HUES48 (cell line): ENCODE data around the gene AMZ2.
"Not testable (repeated sequence)": the region's sequence is repeated elsewhere in the genome, so short reads cannot be mapped to it uniquely, and the experiment has no call there.

Source experiments
- H3K27ac ChIP-seq: one replicate; pipeline ENCODE4 v1.7.0; 2013; ENCODE audit warnings: low read depth, low read length, inconsistent platforms
- H3K27me3 ChIP-seq: 2 replicates; pipeline ENCODE4 v1.6.1; 2013; ENCODE audit warnings: mild to moderate bottlenecking, low read length; ENCODE audit not compliant: control insufficient read depth, insufficient read depth
- H3K36me3 ChIP-seq: 2 replicates; pipeline ENCODE4 v1.6.1; 2013; ENCODE audit warnings: low read length; ENCODE audit not compliant: control insufficient read depth, insufficient read depth
- H3K4me1 ChIP-seq: 2 replicates; pipeline ENCODE4 v1.6.1; 2013; ENCODE audit warnings: mild to moderate bottlenecking, low read length; ENCODE audit not compliant: control insufficient read depth, insufficient read depth
- H3K4me3 ChIP-seq: 2 replicates; pipeline ENCODE4 v1.5.1; 2013; ENCODE audit warnings: mild to moderate bottlenecking, low read depth, low read length
- H3K9ac ChIP-seq: 2 replicates; pipeline ENCODE4 v1.6.1; 2013; ENCODE audit warnings: mild to moderate bottlenecking, low read depth, low read length, moderate library complexity
- H3K9me3 ChIP-seq: 2 replicates; pipeline ENCODE4 v1.6.1; 2013; ENCODE audit warnings: low read length; ENCODE audit not compliant: control insufficient read depth, insufficient read depth

AMZ2 gene

GRCh38 chr17:68222606-68223005 is 25.2 kb upstream of the AMZ2 start:
- Histone ChIP-seq H3K4me1 (no peaks in the 10 kb centered on the region), H3K36me3 (0 out of 2 replicates have a peak, but pooled peaks cover 6% of the 10 kb centered on the region), H3K27ac (no peak overlapping the region), H3K9me3 (no peaks in the 10 kb centered on the region), H3K27me3 (no peaks in the 10 kb centered on the region), H3K4me3 (no peak overlapping the region), H3K9ac (no peak overlapping the region)

- not testable (repeated sequence) for H3K4me1 ChIP-seq, H3K9me3 ChIP-seq, H3K27me3 ChIP-seq, H3K27ac ChIP-seq, H3K36me3 ChIP-seq, H3K4me3 ChIP-seq, H3K9ac ChIP-seq
Measured at GRCh38 chr17:68225055-68225454, 22.8 kb upstream of the AMZ2 start.

GRCh38 chr17:68228039-68228680 is 19.7 kb upstream of the AMZ2 start:
- H3K36me3 ChIP-seq, H3K9ac ChIP-seq, H3K27me3 ChIP-seq, H3K9me3 ChIP-seq, H3K4me1 ChIP-seq, H3K27ac ChIP-seq, H3K4me3 ChIP-seq: not testable (repeated sequence)

- H3K4me1 ChIP-seq, result no peaks in the 10 kb centered on the region
- no peak overlapping the region for H3K4me3 ChIP-seq
- H3K36me3 ChIP-seq, result no peaks in the 10 kb centered on the region
- H3K9ac ChIP-seq, result no peak overlapping the region
- no peaks in the 10 kb centered on the region for H3K9me3 ChIP-seq
- no peak overlapping the region for H3K27ac ChIP-seq
- H3K27me3 ChIP-seq, result no peaks in the 10 kb centered on the region
Measured at GRCh38 chr17:68228817-68229570, 18.8 kb upstream of the AMZ2 start.

GRCh38 chr17:68229619-68230018 is 18.2 kb upstream of the AMZ2 start:
- H3K36me3 ChIP-seq, result no peaks in the 10 kb centered on the region
- no peak overlapping the region for H3K27ac ChIP-seq
- no peak overlapping the region for H3K9ac ChIP-seq
- no peaks in the 10 kb centered on the region for H3K9me3 ChIP-seq
- H3K4me3 ChIP-seq, result no peak overlapping the region
- H3K27me3 ChIP-seq, result no peaks in the 10 kb centered on the region
- H3K4me1 ChIP-seq, result no peaks in the 10 kb centered on the region

- H3K4me3 ChIP-seq, H3K27me3 ChIP-seq, H3K9me3 ChIP-seq, H3K27ac ChIP-seq, H3K9ac ChIP-seq, H3K36me3 ChIP-seq, H3K4me1 ChIP-seq: not testable (repeated sequence)
Measured at GRCh38 chr17:68231131-68231530, 16.7 kb upstream of the AMZ2 start.

- H3K27me3 ChIP-seq, result no peaks in the 10 kb centered on the region
- no peaks in the 10 kb centered on the region for H3K4me1 ChIP-seq
- no peak overlapping the region for H3K9ac ChIP-seq
- no peaks in the 10 kb centered on the region for H3K9me3 ChIP-seq
- no peaks in the 10 kb centered on the region for H3K36me3 ChIP-seq
- H3K4me3 ChIP-seq, result no peak overlapping the region
- H3K27ac ChIP-seq, result no peak overlapping the region
Measured at GRCh38 chr17:68231541-68231940, 16.3 kb upstream of the AMZ2 start.

GRCh38 chr17:68232741-68233140 is 15.1 kb upstream of the AMZ2 start:
- not testable (repeated sequence) for H3K27ac ChIP-seq, H3K9me3 ChIP-seq, H3K36me3 ChIP-seq, H3K4me3 ChIP-seq, H3K27me3 ChIP-seq, H3K9ac ChIP-seq, H3K4me1 ChIP-seq

GRCh38 chr17:68234726-68235335 is 13.0 kb upstream of the AMZ2 start:
- not testable (repeated sequence) for H3K36me3 ChIP-seq, H3K4me1 ChIP-seq, H3K27me3 ChIP-seq, H3K4me3 ChIP-seq, H3K27ac ChIP-seq, H3K9me3 ChIP-seq, H3K9ac ChIP-seq

- not testable (repeated sequence) for H3K36me3 ChIP-seq, H3K4me1 ChIP-seq, H3K9ac ChIP-seq
Measured at GRCh38 chr17:68235336-68235791, 12.5 kb upstream of the AMZ2 start.

GRCh38 chr17:68237369-68238163 is 10.3 kb upstream of the AMZ2 start:
- not testable (repeated sequence) for H3K9me3 ChIP-seq, H3K4me1 ChIP-seq, H3K27me3 ChIP-seq, H3K9ac ChIP-seq, H3K4me3 ChIP-seq, H3K36me3 ChIP-seq, H3K27ac ChIP-seq

More at GRCh38 chr17:68235336-68235791, 12.5 kb upstream of the AMZ2 start:
- not testable (repeated sequence) for H3K27ac ChIP-seq, H3K4me3 ChIP-seq, H3K9me3 ChIP-seq, H3K27me3 ChIP-seq
